NT2/D1 (cell line): ENCODE results near the gene POLR2L.

ENCODE experiments used
- SUZ12 ChIP-seq: IDR thresholded peaks from 2 replicates; pipeline ENCODE4 v1.6.1; 2011; ENCODE audit not compliant: insufficient read length, insufficient read depth; ENCODE audit errors: extremely low read depth
- ZNF274 ChIP-seq: IDR thresholded peaks from 2 replicates; pipeline ENCODE4 v1.6.1; 2011; ENCODE audit warnings: mild to moderate bottlenecking, low read depth, low read length

GRCh38 chr11:818396-819128 is 23.8 kb downstream of the POLR2L start, which contains the start of gene PNPLA2:
- TF ChIP-seq ZNF274 (no peak), SUZ12 (no peak)
